ENCODE measurements around the gene ZNF598. TPM values are rescaled to one million over a fixed set of nuclear protein-coding genes. Genes with fewer than 3 reads are reported as not detected.

Gene ZNF598
- total RNA-seq, 1 experiment from 2014 or later: 57.4 TPM

- BruUV-seq (replicated peaks): no TSS peak
- ChIA-PET RAD21 (ENCODE audit: low non-redundant PET in 1 of 2, low total read pairs in 2 of 2, uncharacterized antibody in 2 of 2, unreplicated experiment in 2 of 2) (no interaction called here), POLR2A (interaction anchor here (1.7 kb wide), 1 partner anchor 108 kb away, joined by 6 read pairs; the partner anchor contains the start of gene TRAF7), CTCF (interaction anchor here (0.8 to 1.8 kb wide), 5 partner anchors 9 to 94 kb away, joined by 3 to 12 read pairs (median 3); no protein-coding TSS in a partner anchor)
- H3K27ac ChIP-seq (ENCODE audit: low read depth, low read length): peak overlapping the region; percentile 71
- TF ChIP-seq EZH2 (IDR thresholded peaks at IDR 0.05) (no peak), SP1 (IDR thresholded peaks at IDR 0.05; ENCODE audit: low read depth) (no peak), ELF1 (IDR thresholded peaks at IDR 0.05; ENCODE audit: borderline replicate concordance, low read depth) (no peak), POLR2AphosphoS5 (IDR thresholded peaks at IDR 0.05; ENCODE audit: low read depth, low read length) (no peak), RAD21 (IDR thresholded peaks at IDR 0.05; ENCODE audit: low read depth) (no peak)
- TF ChIP-seq, protein P1, sequence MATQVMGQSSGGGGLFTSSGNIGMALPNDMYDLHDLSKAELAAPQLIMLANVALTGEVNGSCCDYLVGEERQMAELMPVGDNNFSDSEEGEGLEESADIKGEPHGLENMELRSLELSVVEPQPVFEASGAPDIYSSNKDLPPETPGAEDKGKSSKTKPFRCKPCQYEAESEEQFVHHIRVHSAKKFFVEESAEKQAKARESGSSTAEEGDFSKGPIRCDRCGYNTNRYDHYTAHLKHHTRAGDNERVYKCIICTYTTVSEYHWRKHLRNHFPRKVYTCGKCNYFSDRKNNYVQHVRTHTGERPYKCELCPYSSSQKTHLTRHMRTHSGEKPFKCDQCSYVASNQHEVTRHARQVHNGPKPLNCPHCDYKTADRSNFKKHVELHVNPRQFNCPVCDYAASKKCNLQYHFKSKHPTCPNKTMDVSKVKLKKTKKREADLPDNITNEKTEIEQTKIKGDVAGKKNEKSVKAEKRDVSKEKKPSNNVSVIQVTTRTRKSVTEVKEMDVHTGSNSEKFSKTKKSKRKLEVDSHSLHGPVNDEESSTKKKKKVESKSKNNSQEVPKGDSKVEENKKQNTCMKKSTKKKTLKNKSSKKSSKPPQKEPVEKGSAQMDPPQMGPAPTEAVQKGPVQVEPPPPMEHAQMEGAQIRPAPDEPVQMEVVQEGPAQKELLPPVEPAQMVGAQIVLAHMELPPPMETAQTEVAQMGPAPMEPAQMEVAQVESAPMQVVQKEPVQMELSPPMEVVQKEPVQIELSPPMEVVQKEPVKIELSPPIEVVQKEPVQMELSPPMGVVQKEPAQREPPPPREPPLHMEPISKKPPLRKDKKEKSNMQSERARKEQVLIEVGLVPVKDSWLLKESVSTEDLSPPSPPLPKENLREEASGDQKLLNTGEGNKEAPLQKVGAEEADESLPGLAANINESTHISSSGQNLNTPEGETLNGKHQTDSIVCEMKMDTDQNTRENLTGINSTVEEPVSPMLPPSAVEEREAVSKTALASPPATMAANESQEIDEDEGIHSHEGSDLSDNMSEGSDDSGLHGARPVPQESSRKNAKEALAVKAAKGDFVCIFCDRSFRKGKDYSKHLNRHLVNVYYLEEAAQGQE (IDR thresholded peaks at IDR 0.05; ENCODE audit: low read depth): no peak
- TF ChIP-seq, protein P2, sequence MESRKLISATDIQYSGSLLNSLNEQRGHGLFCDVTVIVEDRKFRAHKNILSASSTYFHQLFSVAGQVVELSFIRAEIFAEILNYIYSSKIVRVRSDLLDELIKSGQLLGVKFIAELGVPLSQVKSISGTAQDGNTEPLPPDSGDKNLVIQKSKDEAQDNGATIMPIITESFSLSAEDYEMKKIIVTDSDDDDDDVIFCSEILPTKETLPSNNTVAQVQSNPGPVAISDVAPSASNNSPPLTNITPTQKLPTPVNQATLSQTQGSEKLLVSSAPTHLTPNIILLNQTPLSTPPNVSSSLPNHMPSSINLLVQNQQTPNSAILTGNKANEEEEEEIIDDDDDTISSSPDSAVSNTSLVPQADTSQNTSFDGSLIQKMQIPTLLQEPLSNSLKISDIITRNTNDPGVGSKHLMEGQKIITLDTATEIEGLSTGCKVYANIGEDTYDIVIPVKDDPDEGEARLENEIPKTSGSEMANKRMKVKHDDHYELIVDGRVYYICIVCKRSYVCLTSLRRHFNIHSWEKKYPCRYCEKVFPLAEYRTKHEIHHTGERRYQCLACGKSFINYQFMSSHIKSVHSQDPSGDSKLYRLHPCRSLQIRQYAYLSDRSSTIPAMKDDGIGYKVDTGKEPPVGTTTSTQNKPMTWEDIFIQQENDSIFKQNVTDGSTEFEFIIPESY (IDR thresholded peaks at IDR 0.05; ENCODE audit: extremely low read depth, insufficient replicate concordance, low read length): no peak
- TF ChIP-seq, protein P3, sequence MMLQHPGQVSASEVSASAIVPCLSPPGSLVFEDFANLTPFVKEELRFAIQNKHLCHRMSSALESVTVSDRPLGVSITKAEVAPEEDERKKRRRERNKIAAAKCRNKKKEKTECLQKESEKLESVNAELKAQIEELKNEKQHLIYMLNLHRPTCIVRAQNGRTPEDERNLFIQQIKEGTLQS (IDR thresholded peaks at IDR 0.05): no peak
- H2AFZ ChIP-seq (ENCODE audit: low read depth, low read length, poor library complexity, severe bottlenecking): no peak overlapping the region
- peak overlapping the region; percentile 82 for H3K4me2 ChIP-seq (ENCODE audit: low read length)
- H3K4me3 ChIP-seq (replicated peaks in 1 of 2; ENCODE audit: low read depth in 1 of 2, low read length in 2 of 2): peak overlapping the region; percentile 64 to 88
- no peaks in the 10 kb centered on the region for H4K20me1 ChIP-seq (ENCODE audit: insufficient read depth)
- no peaks in the 10 kb centered on the region for H3K9me3 ChIP-seq (ENCODE audit: control insufficient read depth in 1 of 2, insufficient read depth in 1 of 2, low read depth in 1 of 2, low read length in 2 of 2)
- peaks cover 11% of the 10 kb centered on the region; the same call in 1 of the 2 replicates for H3K79me2 ChIP-seq (ENCODE audit: insufficient read depth, low read length)
- peaks cover 8 to 40% of the 10 kb centered on the region in 2 experiments; a peak in 3 of 4 replicates for H3K4me1 ChIP-seq (ENCODE audit: control insufficient read depth in 1 of 2, insufficient read depth in 2 of 2, low read length in 2 of 2)
- H3K9ac ChIP-seq (ENCODE audit: low read length): peak overlapping the region; percentile 77
- H3K36me3 ChIP-seq (ENCODE audit: control insufficient read depth in 1 of 2, insufficient read depth in 2 of 2, low read length in 2 of 2): peaks cover 0 to 3% of the 10 kb centered on the region in 2 experiments; a peak in 1 of 4 replicates
- no peak for DNase-seq (ENCODE audit: low read depth, low spot score)
- ATAC-seq: no peak; the same call in 1 of the 2 replicates
- H3K27me3 ChIP-seq (ENCODE audit: insufficient read depth, low read length): no peaks in the 10 kb centered on the region
- H3K9me2 ChIP-seq (ENCODE audit: insufficient read depth): no peaks in the 10 kb centered on the region
- intact Hi-C loops (cut with micrococcal nuclease): loop anchor here (5.0 kb wide), 1 partner anchor 95 kb away; no protein-coding TSS in a partner anchor
Observed at GRCh38 chr16:2046893-2047329, 37.3 kb upstream of the ZNF598 start.
